D721Med (cell line): ENCODE data around the gene STAP2.

Experiments used
- DNase-seq: peaks from one replicate; pipeline ENCODE4 v3.0.0; 2011; ENCODE audit warnings: low spot score; ENCODE audit not compliant: insufficient read length
- FAIRE-seq: peaks from 2 replicates; lab custom pipeline; 2011; peaks lifted over from hg19 to GRCh38; lab: Jason Lieb, UNC
- CTCF ChIP-seq: IDR thresholded peaks from 2 replicates; pipeline ENCODE4 v1.5.1; 2012; ENCODE audit warnings: mild to moderate bottlenecking, control low read depth; ENCODE audit not compliant: insufficient read depth; ENCODE audit errors: missing control alignments

The STAP2 gene

GRCh38 chr19:4302243-4302640 is 36.4 kb downstream of the STAP2 start, which contains the start of gene TMIGD2:
Gene TMIGD2, minus strand, starts transcription at chr19:4302389. Its CDS starts 4 bp downstream, at chr19:4302385.
- no peak for DNase-seq
- no peak for FAIRE-seq
- no peak for TF ChIP-seq CTCF

- DNase-seq, result no peak
- FAIRE-seq, result no peak
- TF ChIP-seq CTCF, result no peak
Measured at GRCh38 chr19:4301590-4302242, 36.9 kb downstream of the STAP2 start.

GRCh38 chr19:4300589-4300988 is 38.0 kb downstream of the STAP2 start:
- no peak for TF ChIP-seq CTCF
- FAIRE-seq, result no peak
- DNase-seq, result no peak

- no peak for TF ChIP-seq CTCF
- FAIRE-seq (no peak), DNase-seq (no peak)
Measured at GRCh38 chr19:4298810-4299550, 39.6 kb downstream of the STAP2 start.

GRCh38 chr19:4297901-4298809 is 40.5 kb downstream of the STAP2 start:
- no peak for FAIRE-seq
- DNase-seq, result no peak
- TF ChIP-seq CTCF, result no peak

- FAIRE-seq (no peak), DNase-seq (no peak)
- TF ChIP-seq CTCF, result no peak
Measured at GRCh38 chr19:4295972-4296771, 42.5 kb downstream of the STAP2 start.
